Measurements from ENCODE around the gene RBBP6. TPM values are rescaled to one million over a fixed set of nuclear protein-coding genes. Genes with fewer than 3 reads are reported as not detected.
"Not testable (repeated sequence)": the region's sequence is repeated elsewhere in the genome, so short reads cannot be mapped to it uniquely, and the experiment has no call there.

RBBP6 gene
- polyA plus RNA-seq, 1 donor from 2014 or later = 31.5 TPM

GRCh38 chr16:24571096-24571495 lies 31.7 kb downstream of the RBBP6 start:
- Mint-ChIP-seq H3K36me3 (peaks cover 41% of the 10 kb centered on the region), H3K9me3 (peaks cover 2 to 23% (median 8%) of the 10 kb centered on the region in 3 donors), H3K4me3 (no peak overlapping the region), H3K4me1 (peaks cover 0 to 2% (median 0%) of the 10 kb centered on the region in 3 donors), H3K27ac (peak overlapping the region in 1 of 3 donors; percentile 39), H3K27me3 (no peaks in the 10 kb centered on the region)

- peaks cover 2 to 23% (median 8%) of the 10 kb centered on the region in 3 donors for H3K9me3 Mint-ChIP-seq
- H3K27ac Mint-ChIP-seq = no peak overlapping the region
- peaks cover 40% of the 10 kb centered on the region for H3K36me3 Mint-ChIP-seq
- peaks cover 0 to 2% (median 0%) of the 10 kb centered on the region in 3 donors for H3K4me1 Mint-ChIP-seq
- no peaks in the 10 kb centered on the region for H3K27me3 Mint-ChIP-seq
- no peak overlapping the region for H3K4me3 Mint-ChIP-seq
Observed at GRCh38 chr16:24572069-24572468, 32.7 kb downstream of the RBBP6 start.

DNA sequence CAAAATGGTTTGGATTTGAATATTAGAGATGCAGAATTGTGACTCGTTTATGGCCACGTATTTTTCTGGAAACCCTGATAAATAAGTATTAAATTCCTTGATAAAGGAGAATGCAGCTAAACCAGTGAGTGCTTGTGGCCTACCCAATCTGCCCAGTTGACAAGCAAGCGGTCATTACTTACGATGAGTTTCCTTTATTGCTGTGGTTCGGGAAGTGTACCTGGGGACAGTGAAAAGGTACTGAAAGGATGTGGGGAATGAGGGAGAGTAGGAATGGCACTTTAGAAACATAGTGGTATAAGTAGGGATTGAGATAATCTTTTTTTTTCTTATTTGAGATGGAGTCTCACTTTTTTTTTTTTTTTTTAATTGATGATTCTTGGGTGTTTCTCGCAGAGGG lies 33.8 kb downstream of the RBBP6 start:
- Mint-ChIP-seq H3K36me3 (peaks cover 32% of the 10 kb centered on the region), H3K9me3 (peaks cover 2 to 23% (median 8%) of the 10 kb centered on the region in 3 donors), H3K27me3 (no peaks in the 10 kb centered on the region), H3K27ac (no peak overlapping the region), H3K4me1 (peaks cover 0 to 2% (median 0%) of the 10 kb centered on the region in 3 donors), H3K4me3 (no peak overlapping the region)

DNA sequence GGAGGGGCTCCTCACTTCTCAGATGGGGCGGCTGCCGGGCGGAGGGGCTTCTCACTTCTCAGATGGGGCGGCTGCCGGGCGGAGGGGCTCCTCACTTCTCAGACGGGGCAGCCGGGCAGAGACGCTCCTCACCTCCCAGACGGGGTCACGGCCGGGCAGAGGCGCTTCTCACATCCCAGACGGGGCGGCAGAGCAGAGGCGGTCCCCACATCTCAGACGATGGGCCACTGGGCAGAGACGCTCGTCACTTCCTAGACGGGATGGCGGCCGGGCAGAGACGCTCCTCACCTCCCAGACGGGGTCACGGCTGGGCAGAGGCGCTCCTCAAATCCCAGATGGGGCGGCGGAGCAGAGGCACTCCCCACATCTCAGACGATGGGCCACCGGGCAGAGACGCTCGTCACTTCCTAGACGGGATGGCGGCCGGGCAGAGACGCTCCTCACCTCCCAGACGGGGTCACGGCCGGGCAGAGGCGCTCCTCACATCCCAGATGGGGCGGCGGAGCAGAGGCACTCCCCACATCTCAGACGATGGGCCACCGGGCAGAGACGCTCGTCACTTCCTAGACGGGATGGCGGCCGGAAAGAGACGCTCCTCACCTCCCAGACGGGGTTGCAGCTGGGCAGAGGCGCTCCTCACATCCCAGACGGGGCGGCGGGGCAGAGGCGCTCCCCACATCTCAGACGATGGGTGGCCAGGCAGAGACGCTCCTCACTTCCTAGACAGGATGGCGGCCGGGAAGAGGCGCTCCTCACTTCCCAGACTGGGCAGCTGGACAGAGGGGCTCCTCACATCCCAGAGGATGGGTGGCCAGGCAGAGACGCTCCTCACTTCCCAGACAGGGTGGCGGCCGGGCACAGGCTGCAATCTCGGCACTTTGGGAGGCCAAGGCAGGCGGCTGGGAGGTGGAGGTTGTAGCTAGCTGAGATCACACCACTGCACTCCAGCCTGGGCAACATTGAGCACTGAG lies 35.4 kb downstream of the RBBP6 start:
- not testable (repeated sequence) for H3K27ac Mint-ChIP-seq, H3K4me3 Mint-ChIP-seq, H3K27me3 Mint-ChIP-seq, H3K4me1 Mint-ChIP-seq
- peaks cover 2 to 23% (median 5%) of the 10 kb centered on the region in 3 donors for H3K9me3 Mint-ChIP-seq
- peaks cover 17% of the 10 kb centered on the region for H3K36me3 Mint-ChIP-seq

DNA sequence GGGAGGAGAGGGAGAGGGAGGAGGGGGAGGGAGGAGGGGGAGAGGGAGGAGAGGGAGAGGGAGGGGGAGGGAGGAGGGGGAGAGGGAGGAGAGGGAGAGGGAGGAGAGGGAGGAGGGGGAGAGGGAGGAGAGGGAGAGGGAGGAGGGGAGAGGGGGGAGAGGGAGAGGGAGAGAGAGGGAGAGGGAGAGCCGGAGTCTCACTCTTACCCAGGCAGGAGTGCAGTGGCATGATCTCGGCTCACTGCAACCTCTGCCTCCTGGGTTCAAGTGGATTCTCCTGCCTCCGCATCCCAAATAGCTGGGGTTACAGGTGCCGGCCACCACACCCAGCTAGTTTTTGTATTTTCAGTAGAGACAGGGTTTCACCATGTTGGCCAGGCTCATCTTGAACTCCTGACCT lies 36.4 kb downstream of the RBBP6 start:
- not testable (repeated sequence) for H3K36me3 Mint-ChIP-seq, H3K27me3 Mint-ChIP-seq, H3K4me1 Mint-ChIP-seq, H3K27ac Mint-ChIP-seq, H3K4me3 Mint-ChIP-seq
- H3K9me3 Mint-ChIP-seq = peaks cover 2 to 17% (median 3%) of the 10 kb centered on the region in 3 donors

GRCh38 chr16:24577167-24577566 lies 37.8 kb downstream of the RBBP6 start:
- no peaks in the 10 kb centered on the region for H3K4me1 Mint-ChIP-seq
- H3K9me3 Mint-ChIP-seq = peaks cover 0 to 5% (median under 1%) of the 10 kb centered on the region in 3 donors
- H3K36me3 Mint-ChIP-seq = peaks cover 3% of the 10 kb centered on the region
- no peak overlapping the region for H3K27ac Mint-ChIP-seq
- no peaks in the 10 kb centered on the region for H3K27me3 Mint-ChIP-seq
- no peak overlapping the region for H3K4me3 Mint-ChIP-seq

GRCh38 chr16:24580665-24581064 lies 41.3 kb downstream of the RBBP6 start:
- H3K4me3 Mint-ChIP-seq = no peak overlapping the region

GRCh38 chr16:24583494-24583893 lies 44.1 kb downstream of the RBBP6 start:
- Mint-ChIP-seq H3K4me3 (no peak overlapping the region), H3K4me1 (peaks cover 0 to 1% (median 0%) of the 10 kb centered on the region in 3 donors), H3K9me3 (no peaks in the 10 kb centered on the region), H3K27me3 (no peaks in the 10 kb centered on the region), H3K36me3 (no peaks in the 10 kb centered on the region), H3K27ac (no peak overlapping the region)

More at GRCh38 chr16:24580665-24581064, 41.3 kb downstream of the RBBP6 start:
- H3K9me3 Mint-ChIP-seq = no peaks in the 10 kb centered on the region
- H3K36me3 Mint-ChIP-seq = no peaks in the 10 kb centered on the region
- no peak overlapping the region for H3K27ac Mint-ChIP-seq
- H3K4me1 Mint-ChIP-seq = no peaks in the 10 kb centered on the region
- H3K27me3 Mint-ChIP-seq = no peaks in the 10 kb centered on the region

- H3K36me3 Mint-ChIP-seq = no peaks in the 10 kb centered on the region
- H3K27me3 Mint-ChIP-seq = peaks cover 1% of the 10 kb centered on the region
- peaks cover 0 to 3% (median 3%) of the 10 kb centered on the region in 3 donors for H3K9me3 Mint-ChIP-seq
- peaks cover 0 to 1% (median 0%) of the 10 kb centered on the region in 3 donors for H3K4me1 Mint-ChIP-seq
- no peak overlapping the region for H3K27ac Mint-ChIP-seq
- H3K4me3 Mint-ChIP-seq = no peak overlapping the region
Observed at GRCh38 chr16:24589997-24590396, 50.6 kb downstream of the RBBP6 start.

GRCh38 chr16:24598777-24599437 lies 59.5 kb downstream of the RBBP6 start:
- Mint-ChIP-seq H3K4me1 (no peaks in the 10 kb centered on the region), H3K9me3 (peaks cover 0 to 8% (median 0%) of the 10 kb centered on the region in 3 donors), H3K27ac (no peak overlapping the region), H3K27me3 (peaks cover 3% of the 10 kb centered on the region), H3K36me3 (peaks cover 1% of the 10 kb centered on the region), H3K4me3 (no peak overlapping the region)

DNA sequence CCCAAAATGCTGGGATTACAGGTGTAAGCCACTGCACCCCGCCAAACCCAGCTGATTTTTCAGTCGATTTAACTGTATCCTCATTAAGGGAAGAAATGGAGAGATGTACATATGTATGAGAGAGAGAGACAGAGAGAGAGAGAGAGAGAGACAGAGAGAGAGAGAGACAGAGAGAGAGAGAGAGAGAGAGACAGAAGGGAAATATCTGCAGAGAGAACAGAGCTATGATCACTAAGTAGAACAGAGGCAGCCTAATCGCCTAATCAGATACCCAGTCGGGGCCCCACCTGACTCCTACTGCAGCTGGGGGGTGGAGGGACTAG lies 70.0 kb downstream of the RBBP6 start:
- H3K27me3 Mint-ChIP-seq = peaks cover 42% of the 10 kb centered on the region
- H3K27ac Mint-ChIP-seq = peak overlapping the region in 2 of 3 donors; percentile 47 to 51
- H3K4me3 Mint-ChIP-seq = peak overlapping the region; percentile 61 to 86 (median 68)
- no peaks in the 10 kb centered on the region for H3K36me3 Mint-ChIP-seq
- peaks cover 0 to 7% (median 5%) of the 10 kb centered on the region in 3 donors for H3K4me1 Mint-ChIP-seq
- H3K9me3 Mint-ChIP-seq = peaks cover 0 to 2% (median 0%) of the 10 kb centered on the region in 3 donors

GRCh38 chr16:24609740-24610415 lies 70.5 kb downstream of the RBBP6 start:
- peak overlapping the region; percentile 64 to 86 (median 76) for H3K4me3 Mint-ChIP-seq
- H3K4me1 Mint-ChIP-seq = peaks cover 0 to 7% (median 5%) of the 10 kb centered on the region in 3 donors
- H3K27ac Mint-ChIP-seq = peak overlapping the region in 2 of 3 donors; percentile 47 to 51
- peaks cover 42% of the 10 kb centered on the region for H3K27me3 Mint-ChIP-seq
- H3K36me3 Mint-ChIP-seq = no peaks in the 10 kb centered on the region
- H3K9me3 Mint-ChIP-seq = peaks cover 0 to 2% (median 0%) of the 10 kb centered on the region in 3 donors

DNA sequence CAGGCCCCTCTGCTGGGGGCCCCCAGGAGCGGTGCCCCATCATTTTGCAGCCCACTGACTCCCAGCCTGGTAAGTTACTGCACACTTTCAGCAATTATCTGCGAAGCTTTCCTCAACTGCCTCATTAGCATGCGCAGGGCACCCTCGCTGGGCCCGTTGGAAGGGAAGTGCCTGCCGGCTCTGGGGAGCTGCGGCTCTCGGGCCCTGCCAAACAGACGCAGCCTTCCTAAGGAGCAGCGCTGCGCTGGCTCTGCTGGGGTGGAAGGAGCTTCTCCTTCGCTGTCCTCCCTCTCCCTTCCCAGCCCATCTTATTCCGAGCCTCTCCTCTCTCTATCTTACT lies 71.0 kb downstream of the RBBP6 start:
- no peaks in the 10 kb centered on the region for H3K36me3 Mint-ChIP-seq
- H3K9me3 Mint-ChIP-seq = peaks cover 0 to 2% (median 0%) of the 10 kb centered on the region in 3 donors
- H3K27me3 Mint-ChIP-seq = peaks cover 41% of the 10 kb centered on the region
- H3K4me1 Mint-ChIP-seq = peaks cover 0 to 7% (median 5%) of the 10 kb centered on the region in 3 donors
- H3K4me3 Mint-ChIP-seq = peak overlapping the region; percentile 64 to 86 (median 76)
- H3K27ac Mint-ChIP-seq = peak overlapping the region in 1 of 3 donors; percentile 47

- H3K4me3 Mint-ChIP-seq = no peak overlapping the region
- peaks cover 0 to 2% (median 0%) of the 10 kb centered on the region in 3 donors for H3K9me3 Mint-ChIP-seq
- no peak overlapping the region for H3K27ac Mint-ChIP-seq
- peaks cover 0 to 7% (median 5%) of the 10 kb centered on the region in 3 donors for H3K4me1 Mint-ChIP-seq
- peaks cover 38% of the 10 kb centered on the region for H3K27me3 Mint-ChIP-seq
- no peaks in the 10 kb centered on the region for H3K36me3 Mint-ChIP-seq
Observed at GRCh38 chr16:24611310-24611709, 71.9 kb downstream of the RBBP6 start.

- peaks cover 30% of the 10 kb centered on the region for H3K27me3 Mint-ChIP-seq
- H3K4me1 Mint-ChIP-seq = peaks cover 0 to 7% (median 5%) of the 10 kb centered on the region in 3 donors
- no peaks in the 10 kb centered on the region for H3K36me3 Mint-ChIP-seq
- H3K4me3 Mint-ChIP-seq = no peak overlapping the region
- H3K27ac Mint-ChIP-seq = peak overlapping the region in 1 of 3 donors; percentile 68
- peaks cover 0 to 2% (median 0%) of the 10 kb centered on the region in 3 donors for H3K9me3 Mint-ChIP-seq
Observed at GRCh38 chr16:24612656-24613055, 73.3 kb downstream of the RBBP6 start.

Data from IgD-negative memory B cell (primary cell).